HepG2 (cell line): ENCODE results near the gene VCX3A. TPM values are rescaled to one million over a fixed set of nuclear protein-coding genes. Genes with fewer than 3 reads are reported as not detected.

Experiments used
- ATAC-seq: fragments of 200-7000 bp; cut with Tn5 transposase; 3 replicates; pipeline ENCODE4 v1.9.1; 2020; ENCODE audit warnings: mild to moderate bottlenecking, moderate library complexity
- BruUV-seq: library from RNA; stranded (reverse); fragments of 400-500 nt; replicated peaks from 2 replicates; lab custom pipeline; 2021; lab: Mats Ljungman, UMichigan
- CTCF ChIA-PET: fragments of 300-600 bp; formaldehyde crosslinking; extraction: SDS; loops from one replicate; lab custom pipeline; 2021; ENCODE audit warnings: low total read pairs, inconsistent platforms, low intra/inter-chr PET ratio; lab: Yijun Ruan, JAX
- POLR2A ChIA-PET: fragments of 350-600 bp; sonication (Branson Sonifier 250); formaldehyde crosslinking; loops from one replicate; lab custom pipeline; 2020; ENCODE audit warnings: antibody characterized with exemption, inconsistent platforms; lab: Yijun Ruan, JAX
- DNase-seq: peaks from one replicate; pipeline ENCODE4 v3.0.0-alpha.2; 2015; ENCODE audit warnings: low spot score
- FAIRE-seq: peaks from 3 replicates; lab custom pipeline; 2011; peaks lifted over from hg19 to GRCh38; lab: Jason Lieb, UNC
- H2AFZ ChIP-seq: one replicate; pipeline ENCODE4 v1.6.1; 2011; ENCODE audit warnings: low read length, inconsistent platforms
- H3K27ac ChIP-seq: fragments of 300-600 bp; 3 replicates; pipeline ENCODE4 v1.8.0; 2011; ENCODE audit warnings: mixed run types, mild to moderate bottlenecking, mixed read lengths, low read length, inconsistent platforms; ENCODE audit not compliant: insufficient read depth; ENCODE audit errors: extremely low read length
- H3K27me3 ChIP-seq, 2 experiments: fragments of 200-600 bp in 1 of 2; 2 replicates in 1 of 2; 3 replicates in 1 of 2; pipeline versions ENCODE4 v1.6.0 to v1.8.0; 2011; ENCODE audit warnings: low read length in 2 of 2, mild to moderate bottlenecking in 2 of 2, moderate library complexity in 2 of 2, inconsistent platforms in 1 of 2; ENCODE audit not compliant: insufficient read depth in 2 of 2, control insufficient read depth in 1 of 2
- H3K36me3 ChIP-seq, 2 experiments: fragments of 200-600 bp in 1 of 2; replicated peaks in 1 of 2; 2 replicates in 1 of 2; 3 replicates in 1 of 2; pipeline versions ENCODE4 v1.5.1 to v1.8.0; 2011; ENCODE audit warnings: low read length in 2 of 2, inconsistent platforms in 1 of 2; ENCODE audit not compliant: insufficient read depth in 2 of 2, control insufficient read depth in 1 of 2
- H3K4me1 ChIP-seq: 2 replicates; pipeline ENCODE4 v1.5.1; 2012; ENCODE audit warnings: low read length, inconsistent platforms; ENCODE audit not compliant: insufficient read depth
- H3K4me2 ChIP-seq: 2 replicates; pipeline ENCODE4 v1.6.0; 2011; ENCODE audit warnings: low read depth, low read length, inconsistent platforms
- H3K4me3 ChIP-seq, 3 experiments: fragments of 200-600 bp in 1 of 3; sonication (generic), shearing (Covaris generic) in 1 of 3; replicated peaks in 1 of 3; 2 replicates each; pipeline ENCODE4 v1.5.1; 2011 to 2016; ENCODE audit warnings: low read length in 3 of 3, inconsistent platforms in 2 of 3, low read depth in 2 of 3, mild to moderate bottlenecking in 2 of 3, control low read depth in 1 of 3, mixed read lengths in 1 of 3; ENCODE audit not compliant: insufficient read depth in 1 of 3
- H3K79me2 ChIP-seq: one replicate; pipeline ENCODE4 v1.6.1; 2011; ENCODE audit warnings: low read length, inconsistent platforms; ENCODE audit not compliant: insufficient read depth
- H3K9ac ChIP-seq: 2 replicates; pipeline ENCODE4 v1.6.0; 2011; ENCODE audit warnings: mild to moderate bottlenecking, low read depth, low read length, inconsistent platforms; ENCODE audit not compliant: insufficient read depth
- H3K9me3 ChIP-seq: 2 replicates; pipeline ENCODE4 v1.5.1; 2012; ENCODE audit warnings: mild to moderate bottlenecking, low read length
- H4K20me1 ChIP-seq: 2 replicates; pipeline ENCODE4 v1.6.0; 2011; ENCODE audit warnings: inconsistent platforms, mild to moderate bottlenecking, low read length, moderate library complexity; ENCODE audit not compliant: insufficient read depth
- MYNN ChIP-seq: sonication (generic); formaldehyde crosslinking; IDR thresholded peaks from 2 replicates; pipeline ENCODE4 v1.4.0; 2020; ENCODE audit warnings: mild to moderate bottlenecking, low read depth, missing genetic modification reagents
- RXRB ChIP-seq: IDR thresholded peaks from 2 replicates; pipeline ENCODE4 v1.6.1; 2016; ENCODE audit warnings: borderline replicate concordance, missing genetic modification reagents, missing compliant biosample characterization
- SIX4 ChIP-seq: sonication (generic); formaldehyde crosslinking; IDR thresholded peaks from 2 replicates; pipeline ENCODE4 v1.4.0; 2020; ENCODE audit warnings: missing genetic modification reagents
- WGBS: methylation state at CpG from one replicate; pipeline ENCODE4 v1.1.6; 2017; ENCODE audit warnings: low lambda C conversion rate; 5-methylcytosine and 5-hydroxymethylcytosine counted together
- in situ Hi-C: cut with HindIII; loops from 2 replicates; pipeline ENCODE4 v1.10.0; 2017; ENCODE audit warnings: low pct_unique_long_range_greater_than_20kb; ENCODE audit not compliant: extremely low pct_ligation_motif_present
- intact Hi-C: fragments of 100-400 bp; cut with micrococcal nuclease; formaldehyde crosslinking; loops from one replicate; pipeline ENCODE4 v1.10.0; 2022; ENCODE audit not compliant: unreplicated experiment
- polyA plus RNA-seq, 8 experiments: library from polyadenylated mRNA; depleted of rRNA in 3 of 8; stranded (reverse) in 7 of 8; unstranded in 1 of 8; fragments of >200 nt; fragmentation: Illumina TruSeq in 4 of 8; extraction: Trizol in 4 of 8; gene quantifications; 2 replicates each; pipeline versions ENCODE4 v1.2.1 to v1.2.3, GENCODE V29; 2011 to 2016; ENCODE audit warnings: low read depth in 4 of 8, missing spikeins in 1 of 8, mixed read lengths in 1 of 8; ENCODE audit not compliant: insufficient read depth in 1 of 8
- total RNA-seq, 5 experiments: library from RNA; depleted of rRNA; stranded (reverse); fragments of >200 nt; fragmentation: Illumina TruSeq; extraction: Trizol; gene quantifications; 2 replicates each; pipeline ENCODE4 v1.2.3, GENCODE V29; 2016; ENCODE audit warnings: low read depth in 1 of 5

Gene VCX3A
- total and polyA plus RNA-seq, 2 of the 13 experiments (the other 11 are each of a cell fraction or from before 2014, with no cell fraction given): 0.11 TPM; not detected in 1

- Histone ChIP-seq H3K9ac (no peak overlapping the region), H3K4me2 (no peak overlapping the region), H3K4me3 (no peak overlapping the region), H4K20me1 (no peaks in the 10 kb centered on the region), H3K27ac (no peak overlapping the region), H3K4me1 (no peaks in the 10 kb centered on the region), H3K9me3 (peaks cover 55% of the 10 kb centered on the region), H3K27me3 (no peaks in the 10 kb centered on the region), H3K36me3 (no peaks in the 10 kb centered on the region), H2AFZ (no peak overlapping the region), H3K79me2 (no peaks in the 10 kb centered on the region)
- ATAC-seq: no peak
- no peak for DNase-seq
- intact Hi-C loops (no loop called here), in situ Hi-C loops (no loop called here)
- WGBS: no CpG with 5 or more reads among the region's 2 CpGs
- FAIRE-seq: no peak
- ChIA-PET CTCF (no interaction called here), POLR2A (no interaction called here)
- TF ChIP-seq MYNN (CRISPR knock-in tag): no peak
- no TSS peak for BruUV-seq
Measured at GRCh38 chrX:6505960-6506359, 29.0 kb downstream of the VCX3A start.

- H2AFZ ChIP-seq: no peak overlapping the region
- no peaks in the 10 kb centered on the region for H3K4me1 ChIP-seq
- no peaks in the 10 kb centered on the region for H3K36me3 ChIP-seq
- ATAC-seq (no peak), DNase-seq (no peak), FAIRE-seq (no peak)
- no peaks in the 10 kb centered on the region for H3K79me2 ChIP-seq
- no peaks in the 10 kb centered on the region for H3K27me3 ChIP-seq
- no TSS peak for BruUV-seq
- TF ChIP-seq SIX4 (CRISPR knock-in tag) (no peak), RXRB (CRISPR knock-in tag) (no peak)
- H3K4me2 ChIP-seq: no peak overlapping the region
- WGBS: 0% methylated on average over 1 of the region's 1 CpG
- no peak overlapping the region for H3K9ac ChIP-seq
- in situ Hi-C loops (no loop called here), intact Hi-C loops (no loop called here)
- H4K20me1 ChIP-seq: no peaks in the 10 kb centered on the region
- CTCF ChIA-PET: no interaction called here
- POLR2A ChIA-PET: no interaction called here
- H3K9me3 ChIP-seq: peaks cover 71% of the 10 kb centered on the region
- no peak overlapping the region for H3K4me3 ChIP-seq
- no peak overlapping the region for H3K27ac ChIP-seq
Measured at GRCh38 chrX:6500719-6501118, 34.2 kb downstream of the VCX3A start.
